ENCODE results near the gene SFMBT2. TPM values are rescaled to one million over a fixed set of nuclear protein-coding genes. Genes with fewer than 3 reads are reported as not detected.
"Not testable (repeated sequence)": the region's sequence is repeated elsewhere in the genome, so short reads cannot be mapped to it uniquely, and the experiment has no call there.

SFMBT2 gene
- total RNA-seq, 1 donor from 2014 or later = 18.7 TPM

DNA sequence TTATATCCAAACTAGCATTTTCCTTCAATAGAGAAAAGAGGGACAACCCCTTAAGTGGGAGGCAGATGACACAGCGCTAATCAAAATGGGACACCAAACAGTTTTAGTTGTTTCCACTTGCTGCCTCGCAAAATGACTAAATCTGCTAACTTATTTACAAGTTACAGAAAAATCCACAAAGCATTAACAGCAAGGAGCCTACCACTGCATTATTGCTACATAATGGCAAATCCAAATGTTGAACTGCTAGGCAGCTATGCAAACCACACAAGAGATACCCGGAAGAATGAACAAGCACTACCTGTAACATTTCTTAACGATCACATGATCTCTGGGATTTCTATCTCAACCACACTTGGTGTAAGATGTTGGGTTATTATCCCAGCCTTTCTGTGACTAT lies 96.7 kb downstream of the SFMBT2 start:
- no peak for ATAC-seq (ENCODE audit: low read depth)
- intact Hi-C loops (cut with micrococcal nuclease) = no loop called here
- H3K36me3 Mint-ChIP-seq (ENCODE audit: low read depth) = no peaks in the 10 kb centered on the region
- no peak overlapping the region for H3K4me3 Mint-ChIP-seq
- ChIA-PET POLR2A (no interaction called here), CTCF (no interaction called here)
- peaks cover 40% of the 10 kb centered on the region for H3K4me1 Mint-ChIP-seq
- no peak for DNase-seq
- H3K27ac Mint-ChIP-seq = no peak overlapping the region
- no peaks in the 10 kb centered on the region for H3K27me3 Mint-ChIP-seq
- H3K9me3 Mint-ChIP-seq = no peaks in the 10 kb centered on the region
- no peak for TF ChIP-seq CTCF (IDR thresholded peaks at IDR 0.05)

GRCh38 chr10:7312488-7312857 lies 98.4 kb downstream of the SFMBT2 start:
- no peaks in the 10 kb centered on the region for H3K27me3 Mint-ChIP-seq
- no peak overlapping the region for H3K4me3 Mint-ChIP-seq
- ATAC-seq (ENCODE audit: low read depth) = no peak
- peaks cover 4% of the 10 kb centered on the region for H3K36me3 Mint-ChIP-seq (ENCODE audit: low read depth)
- POLR2A ChIA-PET = no interaction called here
- peaks cover 5% of the 10 kb centered on the region for H3K9me3 Mint-ChIP-seq
- intact Hi-C loops (cut with micrococcal nuclease) = no loop called here
- no peak for DNase-seq
- H3K4me1 Mint-ChIP-seq = peaks cover 31% of the 10 kb centered on the region
- TF ChIP-seq CTCF (IDR thresholded peaks at IDR 0.05) = no peak
- H3K27ac Mint-ChIP-seq = no peak overlapping the region
- CTCF ChIA-PET = no interaction called here

DNA sequence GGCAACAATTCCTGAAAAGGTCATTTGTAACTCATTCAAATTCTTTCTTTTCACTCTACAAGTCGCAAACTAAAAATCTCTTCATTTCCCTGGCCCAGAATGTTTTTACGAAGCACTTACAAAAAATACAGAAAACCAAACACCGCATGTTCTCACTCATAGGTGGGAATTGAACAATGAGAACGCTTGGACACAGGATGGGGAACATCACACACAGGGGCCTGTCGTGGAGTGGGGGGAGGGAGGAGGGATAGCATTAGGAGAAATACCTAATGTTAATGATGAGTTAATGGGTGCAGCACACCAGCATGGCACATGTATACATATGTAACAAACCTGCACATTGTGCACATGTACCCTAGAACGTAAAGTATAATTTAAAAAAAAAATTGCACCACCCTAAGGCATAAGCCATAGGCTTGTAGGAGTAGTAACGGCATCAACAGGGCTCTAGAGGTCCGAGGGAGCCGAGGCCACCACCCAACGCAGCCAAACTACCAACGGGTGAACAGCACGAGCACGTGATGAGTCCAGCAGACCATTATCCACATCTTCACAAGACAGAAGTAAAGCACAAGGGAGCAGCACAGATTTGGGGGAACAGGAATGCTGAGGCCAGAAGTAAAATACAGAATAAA lies 98.9 kb downstream of the SFMBT2 start:
- H3K9me3 Mint-ChIP-seq; intact Hi-C loops (cut with micrococcal nuclease); H3K4me3 Mint-ChIP-seq; DNase-seq; H3K27ac Mint-ChIP-seq; ATAC-seq (ENCODE audit: low read depth); H3K27me3 Mint-ChIP-seq; POLR2A ChIA-PET; CTCF ChIA-PET; H3K36me3 Mint-ChIP-seq (ENCODE audit: low read depth): not testable (repeated sequence)
- peaks cover 34% of the 10 kb centered on the region for H3K4me1 Mint-ChIP-seq

DNA sequence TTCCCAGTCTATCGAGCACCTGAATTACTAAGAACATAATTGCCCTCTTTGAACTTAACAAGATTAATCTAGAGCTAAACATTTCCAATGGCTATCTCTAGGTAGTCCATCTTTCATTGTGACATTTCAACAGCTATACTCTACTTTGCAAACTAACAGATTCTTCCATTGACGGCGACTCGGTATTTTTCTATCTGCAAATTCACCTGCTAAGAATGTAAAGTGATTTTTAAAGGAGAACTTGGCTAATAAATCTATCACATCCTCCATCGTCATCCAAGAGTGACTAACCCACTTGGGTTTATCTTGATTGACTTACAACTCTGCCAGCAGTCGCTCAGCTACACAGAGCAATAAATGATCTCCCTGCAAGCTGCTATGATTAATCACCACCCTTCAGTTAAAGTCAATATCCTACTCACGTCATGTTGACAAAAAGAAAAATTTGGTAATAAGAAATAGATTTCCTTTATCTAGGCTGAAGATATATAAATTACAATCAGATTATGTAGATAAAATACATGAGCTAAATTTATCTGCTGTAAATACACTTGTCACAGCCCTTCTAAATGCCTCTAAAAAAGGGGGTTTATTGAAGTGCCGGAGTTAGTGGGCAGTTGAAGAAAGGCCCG lies 99.5 kb downstream of the SFMBT2 start:
- Mint-ChIP-seq H3K4me3 (no peak overlapping the region), H3K36me3 (ENCODE audit: low read depth) (peaks cover 4% of the 10 kb centered on the region), H3K9me3 (peaks cover 5% of the 10 kb centered on the region), H3K4me1 (peaks cover 35% of the 10 kb centered on the region), H3K27me3 (no peaks in the 10 kb centered on the region), H3K27ac (no peak overlapping the region)
- DNase-seq = no peak
- intact Hi-C loops (cut with micrococcal nuclease) = no loop called here
- no peak for TF ChIP-seq CTCF (IDR thresholded peaks at IDR 0.05)
- ATAC-seq (ENCODE audit: low read depth) = no peak
- CTCF ChIA-PET = no interaction called here
- POLR2A ChIA-PET = no interaction called here

- Mint-ChIP-seq H3K4me1 (peaks cover 37% of the 10 kb centered on the region), H3K27ac (no peak overlapping the region), H3K4me3 (no peak overlapping the region), H3K9me3 (peaks cover 5% of the 10 kb centered on the region), H3K27me3 (no peaks in the 10 kb centered on the region), H3K36me3 (ENCODE audit: low read depth) (peaks cover 4% of the 10 kb centered on the region)
- no peak for ATAC-seq (ENCODE audit: low read depth)
- TF ChIP-seq CTCF (IDR thresholded peaks at IDR 0.05) = no peak
- intact Hi-C loops (cut with micrococcal nuclease) = no loop called here
- ChIA-PET CTCF (no interaction called here), POLR2A (no interaction called here)
- DNase-seq = no peak
These were observed 100.8 kb downstream of the SFMBT2 start for GRCh38 chr10:7310076-7310475.

Measured in activated B cell treated with CpG ODN at 0.5 μM for 24 hours (primary cell).